ENCODE results near the gene EIF4ENIF1. TPM values are rescaled to one million over a fixed set of nuclear protein-coding genes. Genes with fewer than 3 reads are reported as not detected.

EIF4ENIF1 gene
- total and polyA plus RNA-seq, 2 donors (not counting 1 experiment from before 2014, with no cell fraction given), result 13.9 to 25.7 TPM

DNA sequence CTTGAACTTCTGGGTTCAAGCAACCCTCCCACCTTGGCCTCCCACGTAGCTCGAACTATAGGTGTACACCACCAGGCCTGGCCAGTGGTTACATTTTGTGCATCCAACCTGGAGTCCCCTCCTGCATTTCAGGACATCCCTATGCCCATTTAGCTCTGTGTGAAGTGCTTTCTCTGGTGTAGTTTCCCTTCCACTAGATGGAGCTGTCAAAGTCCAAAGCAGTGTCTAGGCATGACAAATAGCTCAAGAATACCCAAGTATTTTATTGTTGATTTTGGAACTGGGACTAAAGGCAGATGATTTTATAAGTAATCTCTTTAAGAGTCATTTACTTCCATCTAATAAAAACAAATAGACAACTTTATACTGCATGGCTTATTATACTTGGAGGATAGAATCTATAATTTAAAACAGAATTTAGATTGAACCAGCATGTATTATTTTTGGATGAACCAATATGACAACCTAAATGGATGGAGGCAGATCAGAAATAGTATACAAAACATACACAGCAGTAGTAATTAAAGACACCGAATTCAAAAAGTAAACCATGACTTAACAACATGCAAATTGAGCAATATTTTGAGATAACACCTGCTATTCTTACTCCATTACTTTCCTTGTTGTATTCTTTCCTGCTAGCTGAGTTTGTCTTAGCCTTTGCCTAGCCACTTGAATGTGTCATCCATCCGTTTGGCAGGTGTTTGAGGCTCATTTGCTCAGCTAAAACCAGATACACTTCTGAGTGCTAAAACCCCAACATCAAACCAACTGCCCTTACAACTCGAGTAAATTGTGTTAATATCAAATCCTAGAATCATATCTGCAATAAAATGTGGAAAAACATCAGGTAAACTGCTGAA is 37.7 kb downstream of the EIF4ENIF1 start:
- Histone ChIP-seq H4K20me1 (ENCODE audit: control insufficient read depth, extremely low read depth, insufficient read depth, low read length) (no peaks in the 10 kb centered on the region), H3K9ac (ENCODE audit: insufficient read depth, low read length) (no peak overlapping the region), H3K9me3 (ENCODE audit: control insufficient read depth, insufficient read depth, low read depth, low read length) (no peaks in the 10 kb centered on the region), H3K27ac (ENCODE audit: insufficient read depth, low read length) (no peak overlapping the region), H3K4me1 (ENCODE audit: control insufficient read depth, extremely low read depth, insufficient read depth, low read length) (no peaks in the 10 kb centered on the region), H2AFZ (ENCODE audit: low read length) (no peak overlapping the region), H3K79me2 (ENCODE audit: control insufficient read depth, insufficient read depth, low read length) (no peaks in the 10 kb centered on the region), H3K36me3 (ENCODE audit: control insufficient read depth, insufficient read depth, low read length) (peaks cover 5% of the 10 kb centered on the region), H3K27me3 (ENCODE audit: control insufficient read depth, insufficient read depth, low read length) (no peaks in the 10 kb centered on the region), H3K4me3 (replicated peaks in 1 of 4; ENCODE audit: control extremely low read depth in 1 of 4, insufficient read depth in 1 of 4, low read depth in 3 of 4, low read length in 4 of 4) (no peak overlapping the region), H3K4me2 (ENCODE audit: extremely low read depth, insufficient read depth, low read length) (no peak overlapping the region)
- TF ChIP-seq, protein P1, sequence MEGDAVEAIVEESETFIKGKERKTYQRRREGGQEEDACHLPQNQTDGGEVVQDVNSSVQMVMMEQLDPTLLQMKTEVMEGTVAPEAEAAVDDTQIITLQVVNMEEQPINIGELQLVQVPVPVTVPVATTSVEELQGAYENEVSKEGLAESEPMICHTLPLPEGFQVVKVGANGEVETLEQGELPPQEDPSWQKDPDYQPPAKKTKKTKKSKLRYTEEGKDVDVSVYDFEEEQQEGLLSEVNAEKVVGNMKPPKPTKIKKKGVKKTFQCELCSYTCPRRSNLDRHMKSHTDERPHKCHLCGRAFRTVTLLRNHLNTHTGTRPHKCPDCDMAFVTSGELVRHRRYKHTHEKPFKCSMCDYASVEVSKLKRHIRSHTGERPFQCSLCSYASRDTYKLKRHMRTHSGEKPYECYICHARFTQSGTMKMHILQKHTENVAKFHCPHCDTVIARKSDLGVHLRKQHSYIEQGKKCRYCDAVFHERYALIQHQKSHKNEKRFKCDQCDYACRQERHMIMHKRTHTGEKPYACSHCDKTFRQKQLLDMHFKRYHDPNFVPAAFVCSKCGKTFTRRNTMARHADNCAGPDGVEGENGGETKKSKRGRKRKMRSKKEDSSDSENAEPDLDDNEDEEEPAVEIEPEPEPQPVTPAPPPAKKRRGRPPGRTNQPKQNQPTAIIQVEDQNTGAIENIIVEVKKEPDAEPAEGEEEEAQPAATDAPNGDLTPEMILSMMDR (conservative IDR thresholded peaks at IDR 0.05 in 1 of 2, IDR thresholded peaks at IDR 0.05 in 1 of 2; ENCODE audit: low read depth in 1 of 2, low read length in 2 of 2), result peak; percentile 54 to 67
- no peak for TF ChIP-seq EZH2 (IDR thresholded peaks at IDR 0.05; ENCODE audit: low read length, missing control alignments)
- peak; percentile 56 to 59 for DNase-seq (ENCODE audit: low read depth in 2 of 2)

DNA sequence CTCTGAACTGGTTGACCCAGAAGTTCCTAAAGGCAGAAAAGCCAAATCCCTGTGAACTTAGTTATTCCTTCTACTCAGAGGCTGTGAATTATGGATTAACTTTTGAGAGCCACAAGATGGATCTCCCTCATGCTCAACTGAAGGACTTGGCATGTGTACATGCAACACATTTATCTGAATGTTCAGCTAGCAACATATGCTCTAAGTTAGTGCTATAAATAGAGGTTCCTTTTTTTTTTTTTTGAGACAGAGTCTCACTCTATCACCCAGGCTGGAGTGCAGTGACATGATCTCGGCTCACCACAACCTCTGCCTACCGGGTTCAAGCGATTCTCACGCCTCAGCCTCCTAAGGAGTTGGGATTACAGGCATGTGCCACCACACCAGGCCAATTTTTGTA is 40.1 kb downstream of the EIF4ENIF1 start:
- Histone ChIP-seq H3K9me3 (ENCODE audit: control insufficient read depth, insufficient read depth, low read depth, low read length) (no peaks in the 10 kb centered on the region), H3K36me3 (ENCODE audit: control insufficient read depth, insufficient read depth, low read length) (peaks cover 6% of the 10 kb centered on the region), H3K4me2 (ENCODE audit: extremely low read depth, insufficient read depth, low read length) (no peak overlapping the region), H3K27ac (ENCODE audit: insufficient read depth, low read length) (no peak overlapping the region), H3K9ac (ENCODE audit: insufficient read depth, low read length) (no peak overlapping the region), H2AFZ (ENCODE audit: low read length) (no peak overlapping the region), H3K4me1 (ENCODE audit: control insufficient read depth, extremely low read depth, insufficient read depth, low read length) (no peaks in the 10 kb centered on the region), H3K79me2 (ENCODE audit: control insufficient read depth, insufficient read depth, low read length) (no peaks in the 10 kb centered on the region), H4K20me1 (ENCODE audit: control insufficient read depth, extremely low read depth, insufficient read depth, low read length) (no peaks in the 10 kb centered on the region), H3K4me3 (replicated peaks in 1 of 4; ENCODE audit: control extremely low read depth in 1 of 4, insufficient read depth in 1 of 4, low read depth in 3 of 4, low read length in 4 of 4) (no peak overlapping the region), H3K27me3 (ENCODE audit: control insufficient read depth, insufficient read depth, low read length) (no peaks in the 10 kb centered on the region)
- TF ChIP-seq, protein P1 (conservative IDR thresholded peaks at IDR 0.05 in 1 of 2, IDR thresholded peaks at IDR 0.05 in 1 of 2; ENCODE audit: low read depth in 1 of 2, low read length in 2 of 2), result no peak
- TF ChIP-seq EZH2 (IDR thresholded peaks at IDR 0.05; ENCODE audit: low read length, missing control alignments), result no peak
- DNase-seq (ENCODE audit: low read depth in 2 of 2), result no peak

DNA sequence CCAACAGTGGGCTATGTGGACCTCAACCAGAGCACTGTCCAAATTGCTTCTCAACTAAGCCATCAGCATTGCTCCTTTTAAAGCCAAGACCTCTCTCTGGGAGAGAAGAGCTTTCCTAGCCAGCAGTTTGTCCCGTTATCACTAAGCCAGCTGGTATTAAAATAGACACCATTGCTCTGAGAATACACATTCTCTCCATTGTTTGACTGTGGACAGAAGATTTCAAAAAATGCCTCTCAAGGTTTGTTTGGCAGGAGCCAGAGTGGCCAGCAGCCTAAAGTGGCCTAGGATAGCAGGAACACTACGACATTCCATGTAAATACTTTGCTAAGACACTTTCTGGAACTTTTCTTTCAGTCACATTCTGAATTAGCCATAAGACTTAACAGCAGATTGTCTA is 41.3 kb downstream of the EIF4ENIF1 start:
- Histone ChIP-seq H3K4me1 (ENCODE audit: control insufficient read depth, extremely low read depth, insufficient read depth, low read length) (no peaks in the 10 kb centered on the region), H3K27me3 (ENCODE audit: control insufficient read depth, insufficient read depth, low read length) (no peaks in the 10 kb centered on the region), H3K4me3 (replicated peaks in 1 of 4; ENCODE audit: control extremely low read depth in 1 of 4, insufficient read depth in 1 of 4, low read depth in 3 of 4, low read length in 4 of 4) (no peak overlapping the region), H3K9me3 (ENCODE audit: control insufficient read depth, insufficient read depth, low read depth, low read length) (no peaks in the 10 kb centered on the region), H3K36me3 (ENCODE audit: control insufficient read depth, insufficient read depth, low read length) (peaks cover 7% of the 10 kb centered on the region), H3K4me2 (ENCODE audit: extremely low read depth, insufficient read depth, low read length) (no peak overlapping the region), H4K20me1 (ENCODE audit: control insufficient read depth, extremely low read depth, insufficient read depth, low read length) (no peaks in the 10 kb centered on the region), H3K79me2 (ENCODE audit: control insufficient read depth, insufficient read depth, low read length) (no peaks in the 10 kb centered on the region), H3K27ac (ENCODE audit: insufficient read depth, low read length) (no peak overlapping the region), H3K9ac (ENCODE audit: insufficient read depth, low read length) (no peak overlapping the region), H2AFZ (ENCODE audit: low read length) (no peak overlapping the region)
- DNase-seq (ENCODE audit: low read depth in 2 of 2), result peak in 1 of 2 donors; percentile 8
- TF ChIP-seq, protein P1 (conservative IDR thresholded peaks at IDR 0.05 in 1 of 2, IDR thresholded peaks at IDR 0.05 in 1 of 2; ENCODE audit: low read depth in 1 of 2, low read length in 2 of 2), result no peak
- TF ChIP-seq EZH2 (IDR thresholded peaks at IDR 0.05; ENCODE audit: low read length, missing control alignments), result no peak

All from fibroblast of lung (primary cell).